ENCODE results near the gene ZNF530.

DNA sequence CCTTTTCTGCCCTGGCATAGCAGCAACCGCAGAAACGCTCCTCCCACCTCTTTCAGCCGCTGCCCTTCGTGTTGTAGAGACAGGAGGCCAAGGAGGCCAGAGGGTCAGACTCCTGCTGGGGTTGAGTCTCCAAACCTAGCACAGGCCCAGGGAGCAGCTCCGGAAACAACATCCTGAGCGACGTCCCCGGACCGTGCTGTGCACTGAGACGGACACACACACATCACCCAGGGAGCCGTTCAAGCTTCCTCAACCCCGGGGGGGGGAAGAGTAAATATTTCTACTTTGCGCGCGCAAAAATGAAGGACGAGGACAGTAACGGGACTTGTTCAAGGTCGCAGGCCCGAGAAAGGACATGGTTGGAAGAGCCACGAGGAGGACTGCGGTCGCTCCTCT, 40.7 kb upstream of the ZNF530 start:
- TF ChIP-seq, protein P1, sequence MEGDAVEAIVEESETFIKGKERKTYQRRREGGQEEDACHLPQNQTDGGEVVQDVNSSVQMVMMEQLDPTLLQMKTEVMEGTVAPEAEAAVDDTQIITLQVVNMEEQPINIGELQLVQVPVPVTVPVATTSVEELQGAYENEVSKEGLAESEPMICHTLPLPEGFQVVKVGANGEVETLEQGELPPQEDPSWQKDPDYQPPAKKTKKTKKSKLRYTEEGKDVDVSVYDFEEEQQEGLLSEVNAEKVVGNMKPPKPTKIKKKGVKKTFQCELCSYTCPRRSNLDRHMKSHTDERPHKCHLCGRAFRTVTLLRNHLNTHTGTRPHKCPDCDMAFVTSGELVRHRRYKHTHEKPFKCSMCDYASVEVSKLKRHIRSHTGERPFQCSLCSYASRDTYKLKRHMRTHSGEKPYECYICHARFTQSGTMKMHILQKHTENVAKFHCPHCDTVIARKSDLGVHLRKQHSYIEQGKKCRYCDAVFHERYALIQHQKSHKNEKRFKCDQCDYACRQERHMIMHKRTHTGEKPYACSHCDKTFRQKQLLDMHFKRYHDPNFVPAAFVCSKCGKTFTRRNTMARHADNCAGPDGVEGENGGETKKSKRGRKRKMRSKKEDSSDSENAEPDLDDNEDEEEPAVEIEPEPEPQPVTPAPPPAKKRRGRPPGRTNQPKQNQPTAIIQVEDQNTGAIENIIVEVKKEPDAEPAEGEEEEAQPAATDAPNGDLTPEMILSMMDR (IDR thresholded peaks at IDR 0.05): no peak
- TF ChIP-seq POLR2A (IDR thresholded peaks at IDR 0.05): no peak
